Measurements from ENCODE around the gene TRH.

- TF ChIP-seq EZH2 (IDR thresholded peaks at IDR 0.05; ENCODE audit: borderline replicate concordance, low read depth, low read length, severe bottlenecking), result no peak
- TF ChIP-seq JUN (IDR thresholded peaks at IDR 0.05; ENCODE audit: borderline replicate concordance, insufficient read depth, insufficient read length, low read depth), result no peak
- TF ChIP-seq POLR2AphosphoS5 (IDR thresholded peaks at IDR 0.05; ENCODE audit: insufficient read depth, low read depth, low read length), result no peak
Measured at GRCh38 chr3:130010556-130010955, 36.0 kb downstream of the TRH start.

All from endothelial cell of umbilical vein (primary cell).